Stimulated activated CD4-positive, alpha-beta T cell treated with anti-CD3 and anti-CD28 coated beads, Interleukin-15, amount 100 ng/mL, for 24 hours (primary cell): ENCODE data around the gene CADPS2.

ENCODE experiments used
- DNase-seq: peaks from one replicate; pipeline ENCODE4 v3.0.0-alpha.2; 2020

CADPS2 gene

GRCh38 chr7:122518488-122518887 is 367.8 kb downstream of the CADPS2 start:
- DNase-seq, result no peak

GRCh38 chr7:122517576-122517975 is 368.7 kb downstream of the CADPS2 start:
- no peak for DNase-seq

- no peak for DNase-seq
These were observed 370.9 kb downstream of the CADPS2 start for GRCh38 chr7:122515404-122515803.

GRCh38 chr7:122511268-122511667 is 375.0 kb downstream of the CADPS2 start:
- DNase-seq, result no peak

- DNase-seq, result no peak
These were observed 378.7 kb downstream of the CADPS2 start for GRCh38 chr7:122507591-122507990.

- DNase-seq, result no peak
These were observed 394.3 kb downstream of the CADPS2 start for GRCh38 chr7:122492007-122492406.

GRCh38 chr7:122488241-122488640 is 398.0 kb downstream of the CADPS2 start:
- DNase-seq, result no peak

- no peak for DNase-seq
These were observed 399.1 kb downstream of the CADPS2 start for GRCh38 chr7:122487131-122487530.

- DNase-seq, result no peak
These were observed 400.4 kb downstream of the CADPS2 start for GRCh38 chr7:122485856-122486255.

- DNase-seq, result no peak
These were observed 404.0 kb downstream of the CADPS2 start for GRCh38 chr7:122482212-122482611.

GRCh38 chr7:122470859-122471258 is 415.4 kb downstream of the CADPS2 start:
- no peak for DNase-seq

GRCh38 chr7:122468945-122469344 is 417.3 kb downstream of the CADPS2 start:
- DNase-seq, result no peak

- DNase-seq, result no peak
These were observed 418.4 kb downstream of the CADPS2 start for GRCh38 chr7:122467661-122468449.

- DNase-seq, result no peak
These were observed 421.0 kb downstream of the CADPS2 start for GRCh38 chr7:122465296-122465695.

- no peak for DNase-seq
These were observed 422.6 kb downstream of the CADPS2 start for GRCh38 chr7:122463631-122464030.

GRCh38 chr7:122460936-122461335 is 425.3 kb downstream of the CADPS2 start:
- DNase-seq, result no peak

GRCh38 chr7:122457969-122458368 is 428.3 kb downstream of the CADPS2 start:
- DNase-seq, result no peak

- DNase-seq, result no peak
These were observed 428.9 kb downstream of the CADPS2 start for GRCh38 chr7:122457325-122457724.

GRCh38 chr7:122454776-122455507 is 431.3 kb downstream of the CADPS2 start:
- no peak for DNase-seq

- DNase-seq, result no peak
These were observed 432.8 kb downstream of the CADPS2 start for GRCh38 chr7:122453432-122453831.

- no peak for DNase-seq
These were observed 437.2 kb downstream of the CADPS2 start for GRCh38 chr7:122448893-122449589.

- DNase-seq, result no peak
These were observed 443.3 kb downstream of the CADPS2 start for GRCh38 chr7:122442929-122443328.

- no peak for DNase-seq
These were observed 447.8 kb downstream of the CADPS2 start for GRCh38 chr7:122438492-122438891.

GRCh38 chr7:122438006-122438405 is 448.3 kb downstream of the CADPS2 start:
- no peak for DNase-seq
